ENCODE results near the gene DUSP11. TPM values are rescaled to one million over a fixed set of nuclear protein-coding genes. Genes with fewer than 3 reads are reported as not detected.

Gene DUSP11
- total and polyA plus RNA-seq, 2 of the 13 experiments (the other 11 are each of a cell fraction or from before 2014, with no cell fraction given), result 30.5 to 36.2 TPM

DNA sequence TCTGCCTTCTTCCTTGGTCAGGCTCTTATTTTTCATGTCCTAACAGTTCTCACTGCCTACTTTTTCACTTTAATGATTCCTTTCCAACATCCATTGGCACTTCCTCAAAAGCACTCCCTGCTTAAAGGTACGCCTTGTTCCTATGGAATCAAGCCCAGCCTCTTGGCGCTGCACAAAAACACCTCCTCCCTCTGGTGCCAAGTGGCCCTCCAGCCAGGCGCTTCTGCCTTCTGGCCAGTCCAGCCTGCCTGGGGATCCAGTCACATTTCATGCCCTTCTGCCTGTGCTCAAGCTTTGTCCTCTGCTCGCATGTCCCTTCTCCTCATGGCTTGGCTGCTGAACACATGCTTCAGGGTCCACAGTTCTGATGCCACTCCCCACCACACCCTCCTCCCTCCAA is 49.1 kb downstream of the DUSP11 start:
- peaks cover 5% of the 10 kb centered on the region for H3K79me2 ChIP-seq (ENCODE audit: insufficient read depth, low read length)
- in situ Hi-C loops (cut with HindIII; ENCODE audit: extremely low pct_ligation_motif_present, low pct_unique_long_range_greater_than_20kb) (no loop called here), intact Hi-C loops (cut with micrococcal nuclease; ENCODE audit: unreplicated experiment) (no loop called here)
- DNase-seq (ENCODE audit: low spot score), result no peak
- no peak overlapping the region for H3K4me2 ChIP-seq (ENCODE audit: low read depth, low read length)
- TF ChIP-seq RBM22 (optimal IDR thresholded peaks at IDR 0.05; ENCODE audit: low read length), result peak; percentile 33
- TF ChIP-seq, protein P1, sequence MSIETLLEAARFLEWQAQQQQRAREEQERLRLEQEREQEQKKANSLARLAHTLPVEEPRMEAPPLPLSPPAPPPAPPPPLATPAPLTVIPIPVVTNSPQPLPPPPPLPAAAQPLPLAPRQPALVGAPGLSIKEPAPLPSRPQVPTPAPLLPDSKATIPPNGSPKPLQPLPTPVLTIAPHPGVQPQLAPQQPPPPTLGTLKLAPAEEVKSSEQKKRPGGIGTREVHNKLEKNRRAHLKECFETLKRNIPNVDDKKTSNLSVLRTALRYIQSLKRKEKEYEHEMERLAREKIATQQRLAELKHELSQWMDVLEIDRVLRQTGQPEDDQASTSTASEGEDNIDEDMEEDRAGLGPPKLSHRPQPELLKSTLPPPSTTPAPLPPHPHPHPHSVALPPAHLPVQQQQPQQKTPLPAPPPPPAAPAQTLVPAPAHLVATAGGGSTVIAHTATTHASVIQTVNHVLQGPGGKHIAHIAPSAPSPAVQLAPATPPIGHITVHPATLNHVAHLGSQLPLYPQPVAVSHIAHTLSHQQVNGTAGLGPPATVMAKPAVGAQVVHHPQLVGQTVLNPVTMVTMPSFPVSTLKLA (IDR thresholded peaks at IDR 0.05), result peak; percentile 63
- TF ChIP-seq TCF12 (IDR thresholded peaks at IDR 0.05), result no peak
- TF ChIP-seq TCF12 (CRISPR knock-in tag; IDR thresholded peaks at IDR 0.05), result no peak
- TF ChIP-seq, protein P2, sequence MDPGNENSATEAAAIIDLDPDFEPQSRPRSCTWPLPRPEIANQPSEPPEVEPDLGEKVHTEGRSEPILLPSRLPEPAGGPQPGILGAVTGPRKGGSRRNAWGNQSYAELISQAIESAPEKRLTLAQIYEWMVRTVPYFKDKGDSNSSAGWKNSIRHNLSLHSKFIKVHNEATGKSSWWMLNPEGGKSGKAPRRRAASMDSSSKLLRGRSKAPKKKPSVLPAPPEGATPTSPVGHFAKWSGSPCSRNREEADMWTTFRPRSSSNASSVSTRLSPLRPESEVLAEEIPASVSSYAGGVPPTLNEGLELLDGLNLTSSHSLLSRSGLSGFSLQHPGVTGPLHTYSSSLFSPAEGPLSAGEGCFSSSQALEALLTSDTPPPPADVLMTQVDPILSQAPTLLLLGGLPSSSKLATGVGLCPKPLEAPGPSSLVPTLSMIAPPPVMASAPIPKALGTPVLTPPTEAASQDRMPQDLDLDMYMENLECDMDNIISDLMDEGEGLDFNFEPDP (CRISPR knock-in tag; conservative IDR thresholded peaks at IDR 0.05), result 0 out of 2 replicates have a peak, but pooled peaks have one; percentile 16
- no peak for FAIRE-seq
- CTCF ChIA-PET (ENCODE audit: low intra/inter-chr PET ratio, low total read pairs), result no interaction called here
- H3K27ac ChIP-seq (ENCODE audit: extremely low read length, insufficient read depth, low read length), result no peak overlapping the region
- H3K9me3 ChIP-seq (ENCODE audit: low read length), result no peaks in the 10 kb centered on the region
- 95% methylated on average over 4 of the region's 4 CpGs for WGBS (ENCODE audit: low lambda C conversion rate)
- BruUV-seq (replicated peaks), result no TSS peak
- POLR2A ChIA-PET, result no interaction called here
- ATAC-seq, result no peak
- peaks cover 1 to 33% of the 10 kb centered on the region in 2 experiments; a peak in 3 of 5 replicates for H3K36me3 ChIP-seq (replicated peaks in 1 of 2; ENCODE audit: control insufficient read depth in 1 of 2, insufficient read depth in 2 of 2, low read length in 2 of 2)
- no peak overlapping the region for H2AFZ ChIP-seq (ENCODE audit: low read length)
- H3K4me3 ChIP-seq (replicated peaks in 1 of 3; ENCODE audit: insufficient read depth in 1 of 3, low read depth in 2 of 3, low read length in 3 of 3), result no peak overlapping the region
- no peak overlapping the region for H3K9ac ChIP-seq (ENCODE audit: insufficient read depth, low read depth, low read length)
- H3K27me3 ChIP-seq (ENCODE audit: control insufficient read depth in 1 of 2, insufficient read depth in 2 of 2, low read length in 2 of 2), result no peaks in the 10 kb centered on the region
- 0 out of 2 replicates have a peak, but pooled peaks cover 7% of the 10 kb centered on the region for H3K4me1 ChIP-seq (ENCODE audit: insufficient read depth, low read length)
- no peaks in the 10 kb centered on the region for H4K20me1 ChIP-seq (ENCODE audit: insufficient read depth, low read length)

DNA sequence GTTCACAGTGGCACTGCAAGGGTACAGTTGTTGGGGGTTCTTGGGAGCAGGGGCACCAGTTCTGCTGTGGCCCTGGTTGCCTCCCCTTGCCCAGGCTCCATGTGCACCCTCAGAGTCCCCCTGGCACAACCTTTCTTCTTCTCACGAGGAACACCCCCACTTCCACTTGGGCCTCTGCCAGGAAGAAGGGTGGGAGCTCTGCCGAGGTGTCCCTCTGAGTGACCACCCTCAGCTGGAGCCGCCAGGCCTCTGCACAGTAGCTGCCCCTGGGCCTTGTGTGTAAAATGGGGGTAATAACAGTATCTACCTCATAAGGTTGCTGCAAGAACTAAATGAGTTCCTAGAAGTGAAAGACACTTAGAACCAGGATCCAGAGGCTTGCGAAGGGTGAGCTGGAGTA is 51.2 kb downstream of the DUSP11 start:
- Histone ChIP-seq H3K27me3 (ENCODE audit: control insufficient read depth in 1 of 2, insufficient read depth in 2 of 2, low read length in 2 of 2) (no peaks in the 10 kb centered on the region), H3K4me1 (ENCODE audit: insufficient read depth, low read length) (no peaks in the 10 kb centered on the region), H3K9me3 (ENCODE audit: low read length) (no peaks in the 10 kb centered on the region), H2AFZ (ENCODE audit: low read length) (no peak overlapping the region), H3K4me3 (replicated peaks in 1 of 3; ENCODE audit: insufficient read depth in 1 of 3, low read depth in 2 of 3, low read length in 3 of 3) (no peak overlapping the region), H4K20me1 (ENCODE audit: insufficient read depth, low read length) (no peaks in the 10 kb centered on the region), H3K36me3 (replicated peaks in 1 of 2; ENCODE audit: control insufficient read depth in 1 of 2, insufficient read depth in 2 of 2, low read length in 2 of 2) (peaks cover 1 to 27% of the 10 kb centered on the region in 2 experiments; a peak in 3 of 5 replicates), H3K27ac (ENCODE audit: extremely low read length, insufficient read depth, low read length) (no peak overlapping the region), H3K4me2 (ENCODE audit: low read depth, low read length) (no peak overlapping the region), H3K9ac (ENCODE audit: insufficient read depth, low read depth, low read length) (no peak overlapping the region), H3K79me2 (ENCODE audit: insufficient read depth, low read length) (no peaks in the 10 kb centered on the region)
- WGBS (ENCODE audit: low lambda C conversion rate), result 85% methylated on average over 4 of the region's 4 CpGs
- intact Hi-C loops (cut with micrococcal nuclease; ENCODE audit: unreplicated experiment) (no loop called here), in situ Hi-C loops (cut with HindIII; ENCODE audit: extremely low pct_ligation_motif_present, low pct_unique_long_range_greater_than_20kb) (no loop called here)
- TF ChIP-seq AGO2 (optimal IDR thresholded peaks at IDR 0.05; ENCODE audit: low read depth, low read length), result peak; percentile 27
- TF ChIP-seq KLF9 (CRISPR knock-in tag; IDR thresholded peaks at IDR 0.05; ENCODE audit: low read depth), result no peak
- POLR2A ChIA-PET, result interaction anchor here (1.2 kb wide), 1 partner anchor 9 kb away, joined by 4 read pairs; the partner anchor contains the start of gene TPRKB
- FAIRE-seq (no peak), ATAC-seq (peak; percentile 27; the same call in 1 of the 3 replicates), DNase-seq (ENCODE audit: low spot score) (no peak)
- CTCF ChIA-PET (ENCODE audit: low intra/inter-chr PET ratio, low total read pairs), result no interaction called here
- BruUV-seq (replicated peaks), result no TSS peak
